Endothelial cell of umbilical vein (primary cell): ENCODE results near the gene SIAH1.
"Not testable (repeated sequence)": the region's sequence is repeated elsewhere in the genome, so short reads cannot be mapped to it uniquely, and the experiment has no call there.

Experiments used
- MYC ChIP-seq: IDR thresholded peaks from one replicate; pipeline ENCODE4 v1.6.1; 2011; ENCODE audit warnings: mild to moderate bottlenecking, low read depth, low read length
- POLR2A ChIP-seq: IDR thresholded peaks from 2 replicates; pipeline ENCODE4 v1.6.1; 2012; ENCODE audit warnings: low read depth, mild to moderate bottlenecking, control low read depth, low read length
- TF ChIP-seq, protein P1 (sequence below), 2 donors: IDR thresholded peaks; 1 replicate in 1 of 2; 2 replicates in 1 of 2; pipeline ENCODE4 v1.5.1; 2011; ENCODE audit warnings: low read length in 2 of 2, mild to moderate bottlenecking in 2 of 2, moderate library complexity in 2 of 2, control low read depth in 1 of 2, inconsistent platforms in 1 of 2, low read depth in 1 of 2; ENCODE audit not compliant: insufficient read depth in 1 of 2; ENCODE audit errors: extremely low read depth in 1 of 2
- TF ChIP-seq, protein P2 (sequence below): IDR thresholded peaks from 2 replicates; pipeline ENCODE4 v1.6.1; 2011; ENCODE audit not compliant: insufficient read depth, insufficient read length

DNA sequence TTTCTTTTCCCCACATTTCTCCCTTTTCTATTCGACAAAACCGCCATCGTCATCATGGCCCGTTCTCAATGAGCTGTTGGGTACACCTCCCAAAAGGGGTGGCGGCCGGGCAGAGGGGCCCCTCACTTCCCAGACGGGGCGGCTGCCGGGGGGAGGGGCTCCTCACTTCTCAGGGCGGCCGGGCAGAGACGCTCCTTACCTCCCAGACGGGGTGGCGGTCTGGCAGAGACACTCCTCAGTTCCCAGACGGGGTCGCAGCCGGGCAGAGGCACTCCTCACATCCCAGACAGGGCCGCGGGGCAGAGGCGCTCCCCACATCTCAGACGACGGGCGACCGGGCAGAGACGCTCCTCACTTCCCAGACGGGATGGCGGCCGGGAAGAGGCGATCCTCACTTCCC is 31.4 kb upstream of the SIAH1 start:
- TF ChIP-seq, protein P1, sequence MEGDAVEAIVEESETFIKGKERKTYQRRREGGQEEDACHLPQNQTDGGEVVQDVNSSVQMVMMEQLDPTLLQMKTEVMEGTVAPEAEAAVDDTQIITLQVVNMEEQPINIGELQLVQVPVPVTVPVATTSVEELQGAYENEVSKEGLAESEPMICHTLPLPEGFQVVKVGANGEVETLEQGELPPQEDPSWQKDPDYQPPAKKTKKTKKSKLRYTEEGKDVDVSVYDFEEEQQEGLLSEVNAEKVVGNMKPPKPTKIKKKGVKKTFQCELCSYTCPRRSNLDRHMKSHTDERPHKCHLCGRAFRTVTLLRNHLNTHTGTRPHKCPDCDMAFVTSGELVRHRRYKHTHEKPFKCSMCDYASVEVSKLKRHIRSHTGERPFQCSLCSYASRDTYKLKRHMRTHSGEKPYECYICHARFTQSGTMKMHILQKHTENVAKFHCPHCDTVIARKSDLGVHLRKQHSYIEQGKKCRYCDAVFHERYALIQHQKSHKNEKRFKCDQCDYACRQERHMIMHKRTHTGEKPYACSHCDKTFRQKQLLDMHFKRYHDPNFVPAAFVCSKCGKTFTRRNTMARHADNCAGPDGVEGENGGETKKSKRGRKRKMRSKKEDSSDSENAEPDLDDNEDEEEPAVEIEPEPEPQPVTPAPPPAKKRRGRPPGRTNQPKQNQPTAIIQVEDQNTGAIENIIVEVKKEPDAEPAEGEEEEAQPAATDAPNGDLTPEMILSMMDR (IDR thresholded peaks at IDR 0.05; ENCODE audit: extremely low read depth in 1 of 2, insufficient read depth in 1 of 2, low read depth in 1 of 2, low read length in 2 of 2), result not testable (repeated sequence)
- TF ChIP-seq, protein P2, sequence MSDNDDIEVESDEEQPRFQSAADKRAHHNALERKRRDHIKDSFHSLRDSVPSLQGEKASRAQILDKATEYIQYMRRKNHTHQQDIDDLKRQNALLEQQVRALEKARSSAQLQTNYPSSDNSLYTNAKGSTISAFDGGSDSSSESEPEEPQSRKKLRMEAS, result not testable (repeated sequence)
- not testable (repeated sequence) for TF ChIP-seq MYC, POLR2A
